Measurements from ENCODE around the gene MCC. TPM values are rescaled to one million over a fixed set of nuclear protein-coding genes. Genes with fewer than 3 reads are reported as not detected.

MCC gene
- total RNA-seq, 4 donors from 2014 or later, result 57.7 to 91.5 (median 76.0) TPM

GRCh38 chr5:113231653-113232000 lies 256.6 kb downstream of the MCC start:
- no peak overlapping the region for H3K4me3 ChIP-seq (ENCODE audit: low read depth, poor library complexity, severe bottlenecking)
- intact Hi-C loops (cut with DNase I; ENCODE audit: low total_unique reads), result no loop called here
- WGBS, 2 donors, result 37 to 44% methylated on average over 1 of the region's 1 CpG
- TF ChIP-seq POLR2A (IDR thresholded peaks at IDR 0.05), result no peak
- TF ChIP-seq CTCF (IDR thresholded peaks at IDR 0.05), result no peak
- DNase-seq (ENCODE audit: low spot score in 2 of 2), result no peak

- H3K4me3 ChIP-seq (ENCODE audit: low read depth, poor library complexity, severe bottlenecking), result no peak overlapping the region
- no peak for DNase-seq (ENCODE audit: low spot score in 2 of 2)
- WGBS, 2 donors, result 32 to 45% methylated on average over 4 of the region's 4 CpGs
- intact Hi-C loops (cut with DNase I; ENCODE audit: low total_unique reads), result no loop called here
- TF ChIP-seq POLR2A (IDR thresholded peaks at IDR 0.05) (no peak), CTCF (IDR thresholded peaks at IDR 0.05) (no peak)
Measured at GRCh38 chr5:113230711-113231652, 257.3 kb downstream of the MCC start.

DNA sequence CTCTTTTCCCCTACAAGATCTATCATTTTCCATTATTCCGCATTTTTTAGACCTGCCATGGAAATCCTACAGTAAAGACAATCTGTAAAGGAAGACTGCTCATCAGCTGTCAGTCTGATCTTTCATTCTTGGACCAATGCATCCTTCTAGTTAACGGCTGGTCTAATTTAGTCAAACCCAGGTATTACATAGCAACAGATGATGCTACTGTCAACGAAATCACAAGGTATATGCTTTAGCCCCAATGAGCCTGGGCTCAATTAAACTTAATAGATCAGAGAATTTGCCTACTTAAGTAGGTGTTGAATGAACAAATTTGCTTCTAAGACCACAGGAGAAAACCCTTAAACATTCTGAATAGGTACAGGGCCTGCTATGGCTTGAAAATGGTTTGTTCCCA lies 260.5 kb downstream of the MCC start:
- no peak overlapping the region for H3K4me3 ChIP-seq (ENCODE audit: low read depth, poor library complexity, severe bottlenecking)
- TF ChIP-seq CTCF (IDR thresholded peaks at IDR 0.05) (no peak), POLR2A (IDR thresholded peaks at IDR 0.05) (no peak)
- no peak for DNase-seq (ENCODE audit: low spot score in 2 of 2)
- WGBS, 2 donors, result 64 to 83% methylated on average over 3 of the region's 3 CpGs
- intact Hi-C loops (cut with DNase I; ENCODE audit: low total_unique reads), result no loop called here

DNA sequence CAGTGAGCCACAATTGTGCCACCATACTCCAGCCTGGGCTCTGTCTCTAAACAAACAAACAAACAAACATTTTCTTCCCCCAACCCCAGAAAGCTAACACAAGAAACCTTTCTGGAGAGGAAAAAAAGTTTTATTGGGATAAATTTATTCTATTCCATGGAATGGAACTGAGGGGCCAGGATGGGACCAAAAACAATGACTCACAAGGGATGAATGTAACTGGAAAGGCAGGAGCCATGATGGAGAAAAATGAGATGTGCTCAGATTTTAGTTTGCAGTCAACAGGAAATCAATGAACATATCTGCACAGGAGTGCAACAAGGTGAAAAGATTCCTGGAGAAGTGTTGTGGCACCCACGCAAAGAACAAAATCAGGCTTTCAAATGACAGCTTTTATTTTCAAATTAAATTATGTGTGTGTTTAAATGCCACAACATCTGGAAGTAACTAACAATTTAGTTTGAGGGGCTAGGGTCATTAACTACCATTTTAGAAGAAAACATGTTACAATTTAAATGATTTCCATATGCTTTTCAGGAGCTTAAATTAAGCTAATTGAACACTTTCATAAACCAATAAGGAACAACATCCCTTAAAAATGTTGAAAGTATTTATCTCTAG lies 262.0 kb downstream of the MCC start:
- TF ChIP-seq POLR2A (IDR thresholded peaks at IDR 0.05) (no peak), CTCF (IDR thresholded peaks at IDR 0.05) (no peak)
- intact Hi-C loops (cut with DNase I; ENCODE audit: low total_unique reads), result no loop called here
- H3K4me3 ChIP-seq (ENCODE audit: low read depth, poor library complexity, severe bottlenecking), result no peak overlapping the region
- no peak for DNase-seq (ENCODE audit: low spot score in 2 of 2)
- 86 to 93% methylated on average over 1 of the region's 1 CpG for WGBS, 2 donors

DNA sequence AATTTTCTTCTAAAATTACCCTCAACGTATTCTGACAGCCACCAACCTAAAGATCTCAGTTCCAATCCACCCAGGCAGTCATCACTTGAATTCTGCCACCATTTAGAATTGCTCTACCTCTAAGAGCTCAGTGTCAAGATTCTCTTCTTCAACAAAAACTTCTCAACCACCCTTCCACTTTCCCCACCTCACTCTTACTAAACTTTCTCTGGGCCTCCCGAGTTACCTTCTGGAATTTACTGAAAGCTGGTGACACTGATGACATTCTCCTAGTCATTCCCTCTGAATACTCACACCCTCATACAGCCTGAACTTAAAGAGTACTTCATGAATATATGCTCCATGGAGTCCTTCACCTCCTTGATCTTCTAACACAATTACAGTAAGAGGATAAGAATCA lies 263.0 kb downstream of the MCC start:
- no peak overlapping the region for H3K4me3 ChIP-seq (ENCODE audit: low read depth, poor library complexity, severe bottlenecking)
- WGBS, 2 donors, result 94 to 98% methylated on average over 2 of the region's 2 CpGs
- DNase-seq (ENCODE audit: low spot score in 2 of 2), result no peak
- TF ChIP-seq CTCF (IDR thresholded peaks at IDR 0.05) (no peak), POLR2A (IDR thresholded peaks at IDR 0.05) (no peak)
- intact Hi-C loops (cut with DNase I; ENCODE audit: low total_unique reads), result no loop called here
